Stimulated activated effector memory CD8-positive, alpha-beta T cell treated with anti-CD3 and anti-CD28 coated beads, Interleukin-12 subunit alpha, Interleukin-12 subunit beta, amount 100 ng/mL, for 72 hours (primary cell): ENCODE data around the gene SLC8B1.
"Not testable (repeated sequence)": the region's sequence is repeated elsewhere in the genome, so short reads cannot be mapped to it uniquely, and the experiment has no call there.

Experiments used
- ATAC-seq: fragments of 150-1000 bp; cut with Tn5 transposase; 2 replicates; pipeline ENCODE4 v1.10.0; 2021
- DNase-seq, 2 donors: peaks; one replicate each; pipeline ENCODE4 v3.0.0; 2021 to 2022; ENCODE audit warnings: low spot score in 2 of 2
- H3K27ac Mint-ChIP-seq: one replicate; pipeline ENCODE4 v1.8.0; 2022; ENCODE audit warnings: mild to moderate bottlenecking, mixed read lengths
- H3K36me3 Mint-ChIP-seq: one replicate; pipeline ENCODE4 v1.8.0; 2022; ENCODE audit warnings: mild to moderate bottlenecking, mixed read lengths
- H3K4me1 Mint-ChIP-seq: one replicate; pipeline ENCODE4 v1.8.0; 2022; ENCODE audit warnings: mixed read lengths
- H3K4me3 Mint-ChIP-seq: one replicate; pipeline ENCODE4 v1.8.0; 2022; ENCODE audit warnings: mild to moderate bottlenecking, mixed read lengths
- H3K9me3 Mint-ChIP-seq: one replicate; pipeline ENCODE4 v1.8.0; 2022; ENCODE audit warnings: mixed read lengths

SLC8B1 gene

GRCh38 chr12:113361574-113362370, 26.9 kb upstream of the SLC8B1 start:
- Mint-ChIP-seq H3K36me3 (peaks cover 6% of the 10 kb centered on the region), H3K27ac (peak overlapping the region; percentile 49), H3K4me1 (peaks cover 32% of the 10 kb centered on the region), H3K4me3 (no peak overlapping the region), H3K9me3 (no peaks in the 10 kb centered on the region)
- ATAC-seq (no peak), DNase-seq (no peak)

- Mint-ChIP-seq H3K27ac (peak overlapping the region; percentile 90), H3K4me3 (peak overlapping the region; percentile 90), H3K4me1 (peaks cover 32% of the 10 kb centered on the region), H3K9me3 (no peaks in the 10 kb centered on the region), H3K36me3 (peaks cover 6% of the 10 kb centered on the region)
- DNase-seq = no peak
- no peak for ATAC-seq
Measured at GRCh38 chr12:113359939-113360748, 25.2 kb upstream of the SLC8B1 start.

- ATAC-seq (no peak), DNase-seq (no peak)
- Mint-ChIP-seq H3K27ac (peak overlapping the region; percentile 90), H3K36me3 (peaks cover 6% of the 10 kb centered on the region), H3K4me3 (peak overlapping the region; percentile 90), H3K4me1 (peaks cover 30% of the 10 kb centered on the region), H3K9me3 (no peaks in the 10 kb centered on the region)
Measured at GRCh38 chr12:113359133-113359938, 24.4 kb upstream of the SLC8B1 start.

GRCh38 chr12:113358381-113359132, 23.6 kb upstream of the SLC8B1 start, which contains the start of gene PLBD2:
TSS of gene PLBD2 (plus strand) at chr12:113358587. CDS start at chr12:113358601, 14 bp downstream.
- ATAC-seq (peak; percentile 95), DNase-seq (peak; percentile 89 to 94)
- H3K27ac Mint-ChIP-seq = peak within 1 kb of the TSS; percentile 90
- peak within 1 kb of the TSS; percentile 90 for H3K4me3 Mint-ChIP-seq
- H3K9me3 Mint-ChIP-seq = no peaks in the 10 kb centered on the region
- H3K36me3 Mint-ChIP-seq = peaks cover 6% of the 10 kb centered on the region
- H3K4me1 Mint-ChIP-seq = peaks cover 23% of the 10 kb centered on the region

GRCh38 chr12:113354192-113354591, 19.3 kb upstream of the SLC8B1 start:
- not testable (repeated sequence) for H3K4me1 Mint-ChIP-seq, DNase-seq, ATAC-seq, H3K27ac Mint-ChIP-seq, H3K4me3 Mint-ChIP-seq, H3K9me3 Mint-ChIP-seq, H3K36me3 Mint-ChIP-seq

- H3K4me1 Mint-ChIP-seq = no peaks in the 10 kb centered on the region
- ATAC-seq (no peak), DNase-seq (no peak)
- H3K27ac Mint-ChIP-seq = no peak overlapping the region
- peaks cover 8% of the 10 kb centered on the region for H3K36me3 Mint-ChIP-seq
- no peak overlapping the region for H3K4me3 Mint-ChIP-seq
- no peaks in the 10 kb centered on the region for H3K9me3 Mint-ChIP-seq
Measured at GRCh38 chr12:113351089-113351488, 16.2 kb upstream of the SLC8B1 start.

- DNase-seq (no peak), ATAC-seq (no peak)
- Mint-ChIP-seq H3K4me3 (no peak overlapping the region), H3K36me3 (peaks cover 8% of the 10 kb centered on the region), H3K4me1 (no peaks in the 10 kb centered on the region), H3K9me3 (no peaks in the 10 kb centered on the region), H3K27ac (no peak overlapping the region)
Measured at GRCh38 chr12:113348849-113349536, 14.1 kb upstream of the SLC8B1 start.

GRCh38 chr12:113347892-113348291, 13.0 kb upstream of the SLC8B1 start:
- no peak for ATAC-seq
- Mint-ChIP-seq H3K27ac (no peak overlapping the region), H3K4me1 (no peaks in the 10 kb centered on the region), H3K9me3 (no peaks in the 10 kb centered on the region), H3K36me3 (peaks cover 8% of the 10 kb centered on the region), H3K4me3 (no peak overlapping the region)
- DNase-seq = no peak

- DNase-seq (no peak), ATAC-seq (no peak)
- no peak overlapping the region for H3K27ac Mint-ChIP-seq
- no peaks in the 10 kb centered on the region for H3K9me3 Mint-ChIP-seq
- peaks cover 8% of the 10 kb centered on the region for H3K36me3 Mint-ChIP-seq
- no peak overlapping the region for H3K4me3 Mint-ChIP-seq
- H3K4me1 Mint-ChIP-seq = no peaks in the 10 kb centered on the region
Measured at GRCh38 chr12:113347107-113347506, 12.2 kb upstream of the SLC8B1 start.

GRCh38 chr12:113346353-113346752, 11.4 kb upstream of the SLC8B1 start:
- H3K4me3 Mint-ChIP-seq = no peak overlapping the region
- H3K9me3 Mint-ChIP-seq = no peaks in the 10 kb centered on the region
- ATAC-seq (no peak), DNase-seq (no peak)
- peaks cover 8% of the 10 kb centered on the region for H3K36me3 Mint-ChIP-seq
- H3K27ac Mint-ChIP-seq = no peak overlapping the region
- no peaks in the 10 kb centered on the region for H3K4me1 Mint-ChIP-seq

- no peak for ATAC-seq
- Mint-ChIP-seq H3K36me3 (peaks cover 8% of the 10 kb centered on the region), H3K9me3 (no peaks in the 10 kb centered on the region), H3K4me1 (no peaks in the 10 kb centered on the region), H3K4me3 (no peak overlapping the region), H3K27ac (no peak overlapping the region)
- DNase-seq = no peak
Measured at GRCh38 chr12:113345318-113345717, 10.4 kb upstream of the SLC8B1 start.

- Mint-ChIP-seq H3K9me3 (no peaks in the 10 kb centered on the region), H3K27ac (peak overlapping the region; percentile 38), H3K4me1 (no peaks in the 10 kb centered on the region), H3K36me3 (no peaks in the 10 kb centered on the region), H3K4me3 (no peak overlapping the region)
- DNase-seq = no peak
- no peak for ATAC-seq
Measured at GRCh38 chr12:113341535-113341934, 6.6 kb upstream of the SLC8B1 start.

- no peaks in the 10 kb centered on the region for H3K9me3 Mint-ChIP-seq
- ATAC-seq (no peak), DNase-seq (no peak)
- H3K4me1 Mint-ChIP-seq = no peaks in the 10 kb centered on the region
- no peak overlapping the region for H3K4me3 Mint-ChIP-seq
- no peak overlapping the region for H3K27ac Mint-ChIP-seq
- H3K36me3 Mint-ChIP-seq = no peaks in the 10 kb centered on the region
Measured at GRCh38 chr12:113340061-113340460, 5.2 kb upstream of the SLC8B1 start.

GRCh38 chr12:113339540-113339939, 4.6 kb upstream of the SLC8B1 start:
- no peaks in the 10 kb centered on the region for H3K9me3 Mint-ChIP-seq
- no peaks in the 10 kb centered on the region for H3K36me3 Mint-ChIP-seq
- H3K4me3 Mint-ChIP-seq = no peak overlapping the region
- DNase-seq = no peak
- H3K4me1 Mint-ChIP-seq = no peaks in the 10 kb centered on the region
- H3K27ac Mint-ChIP-seq = no peak overlapping the region
- ATAC-seq = no peak
